Measurements from ENCODE around the gene PRELID3B. TPM values are rescaled to one million over a fixed set of nuclear protein-coding genes. Genes with fewer than 3 reads are reported as not detected.

The PRELID3B gene
- total RNA-seq, 1 experiment from 2014 or later, result 76.2 TPM

- in situ Hi-C loops (cut with HindIII; ENCODE audit: low sequenced_read_pairs), result no loop called here
- no peak for DNase-seq (ENCODE audit: low spot score)
Observed at GRCh38 chr20:59030911-59031563, 11.5 kb downstream of the PRELID3B start.

DNA sequence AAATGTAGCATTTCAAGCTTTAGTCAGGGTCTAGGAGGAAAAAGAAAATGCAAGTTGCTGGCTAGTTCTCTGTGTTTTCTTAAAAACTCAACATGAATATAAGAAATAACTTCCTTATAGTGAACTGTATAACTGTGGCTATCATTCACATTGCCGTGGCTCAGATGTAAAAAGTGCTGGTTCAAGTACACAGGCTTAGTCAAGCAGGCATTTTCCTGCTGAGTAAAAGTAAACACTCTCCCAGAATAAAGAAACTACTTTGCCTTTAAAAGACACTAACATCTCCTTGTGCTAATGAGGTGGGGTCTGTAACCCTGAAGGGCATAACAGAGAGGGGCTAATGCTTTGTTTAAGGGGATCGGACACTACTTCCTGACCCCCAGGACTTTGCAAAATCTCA, 13.8 kb downstream of the PRELID3B start:
- in situ Hi-C loops (cut with HindIII; ENCODE audit: low sequenced_read_pairs), result no loop called here
- no peak for DNase-seq (ENCODE audit: low spot score)

DNA sequence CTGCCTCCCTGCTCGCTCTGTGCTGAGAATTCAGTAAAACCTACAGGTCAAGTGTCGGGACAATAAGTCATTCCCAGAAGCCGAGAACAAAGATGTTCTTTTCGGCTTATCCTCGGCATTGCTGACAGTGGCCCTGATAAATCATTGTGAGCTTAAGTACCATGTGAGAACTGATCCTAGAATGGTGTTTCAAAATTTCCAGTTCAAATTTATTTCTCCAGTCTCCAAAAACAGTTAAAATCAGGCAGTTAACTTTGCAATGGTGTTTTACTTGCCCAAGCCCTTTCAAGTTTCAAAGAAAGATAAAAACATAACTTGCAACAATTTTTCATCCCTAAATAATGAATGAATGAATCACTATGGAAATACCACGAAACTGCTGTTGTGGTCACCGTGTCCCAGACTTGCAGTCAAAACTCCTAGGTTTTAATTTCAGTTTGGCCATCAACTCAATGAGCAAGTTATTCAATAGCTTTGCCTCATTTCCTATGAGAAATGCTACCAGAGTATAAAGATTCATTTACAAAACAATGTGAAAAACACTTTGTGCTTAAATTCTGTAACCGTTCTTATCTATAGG, 14.8 kb downstream of the PRELID3B start:
- in situ Hi-C loops (cut with HindIII; ENCODE audit: low sequenced_read_pairs), result no loop called here
- DNase-seq (ENCODE audit: low spot score), result no peak

GRCh38 chr20:59026904-59027740, 15.5 kb downstream of the PRELID3B start:
- in situ Hi-C loops (cut with HindIII; ENCODE audit: low sequenced_read_pairs), result no loop called here

DNA sequence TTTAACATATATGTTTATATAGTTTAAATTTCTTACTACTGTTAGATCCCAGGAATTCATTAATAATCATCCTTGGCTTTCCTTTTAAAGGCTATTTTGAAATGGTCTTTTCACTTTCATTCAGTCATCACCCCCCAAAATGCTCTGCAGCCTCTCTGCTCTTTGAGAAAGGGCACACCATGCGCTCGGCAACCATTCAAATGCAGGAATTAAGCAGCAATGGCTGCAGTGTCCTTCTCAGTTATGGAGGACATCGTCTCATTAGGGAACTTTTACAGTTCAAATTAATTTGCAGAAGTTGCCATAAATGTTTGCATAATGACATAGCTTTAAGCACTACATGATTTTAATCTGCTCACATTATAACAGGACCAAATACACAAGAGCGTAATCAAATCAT, 17.1 kb downstream of the PRELID3B start:
- in situ Hi-C loops (cut with HindIII; ENCODE audit: low sequenced_read_pairs), result no loop called here
- DNase-seq (ENCODE audit: low spot score), result no peak

More at GRCh38 chr20:59026904-59027740, 15.5 kb downstream of the PRELID3B start:
- no peak for DNase-seq (ENCODE audit: low spot score)

DNA sequence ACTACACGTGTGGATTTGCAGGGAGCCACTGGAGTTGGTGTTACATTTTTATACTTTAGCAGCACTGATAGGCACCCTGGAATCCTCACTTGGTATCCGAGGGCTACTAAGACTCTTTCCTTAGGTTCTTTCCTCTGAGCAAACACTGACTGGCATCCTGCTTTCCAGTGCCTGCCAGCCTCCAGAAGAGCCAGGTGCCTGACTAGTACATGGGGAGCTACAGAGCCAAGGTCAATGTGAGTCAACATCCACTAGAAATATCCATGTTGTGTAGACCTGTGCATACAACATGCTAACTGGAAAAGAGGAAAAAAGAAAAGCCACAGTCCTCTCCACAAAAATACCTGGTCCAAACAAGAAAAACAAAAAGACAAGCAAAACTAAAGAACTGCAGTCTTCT, 17.5 kb downstream of the PRELID3B start:
- in situ Hi-C loops (cut with HindIII; ENCODE audit: low sequenced_read_pairs), result no loop called here
- DNase-seq (ENCODE audit: low spot score), result no peak

- in situ Hi-C loops (cut with HindIII; ENCODE audit: low sequenced_read_pairs), result no loop called here
- no peak for DNase-seq (ENCODE audit: low spot score)
Observed at GRCh38 chr20:59024111-59024530, 18.5 kb downstream of the PRELID3B start.

DNA sequence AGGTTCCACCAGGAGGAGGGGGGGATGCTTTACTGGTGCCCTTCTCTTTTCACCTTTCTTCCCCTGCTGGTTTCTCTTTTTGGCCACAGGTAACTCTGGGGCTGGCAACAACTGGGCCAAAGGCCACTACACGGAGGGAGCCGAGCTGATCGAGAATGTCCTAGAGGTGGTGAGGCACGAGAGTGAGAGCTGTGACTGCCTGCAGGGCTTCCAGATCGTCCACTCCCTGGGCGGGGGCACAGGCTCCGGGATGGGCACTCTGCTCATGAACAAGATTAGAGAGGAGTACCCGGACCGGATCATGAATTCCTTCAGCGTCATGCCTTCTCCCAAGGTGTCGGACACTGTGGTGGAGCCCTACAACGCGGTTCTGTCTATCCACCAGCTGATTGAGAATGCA, 19.0 kb downstream of the PRELID3B start:
- in situ Hi-C loops (cut with HindIII; ENCODE audit: low sequenced_read_pairs), result no loop called here
- no peak for DNase-seq (ENCODE audit: low spot score)

DNA sequence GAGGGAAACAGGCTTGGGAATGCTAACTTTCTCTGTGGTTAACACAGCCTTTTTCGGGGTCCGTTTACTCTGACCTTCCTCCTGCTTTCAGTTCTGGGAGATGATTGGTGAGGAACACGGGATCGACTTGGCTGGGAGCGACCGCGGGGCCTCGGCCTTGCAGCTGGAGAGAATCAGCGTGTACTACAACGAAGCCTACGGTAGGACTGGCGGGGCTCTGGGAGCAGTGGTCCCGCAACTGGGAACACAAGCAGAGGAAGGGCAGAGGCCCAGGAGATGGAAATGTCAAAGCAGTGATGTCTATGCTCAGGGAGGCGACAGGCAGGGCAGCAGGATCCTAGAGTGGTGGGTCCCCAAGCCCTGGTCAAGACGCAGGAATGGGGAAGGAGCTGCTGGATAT, 19.8 kb downstream of the PRELID3B start:
- in situ Hi-C loops (cut with HindIII; ENCODE audit: low sequenced_read_pairs), result no loop called here
- no peak for DNase-seq (ENCODE audit: low spot score)

DNA sequence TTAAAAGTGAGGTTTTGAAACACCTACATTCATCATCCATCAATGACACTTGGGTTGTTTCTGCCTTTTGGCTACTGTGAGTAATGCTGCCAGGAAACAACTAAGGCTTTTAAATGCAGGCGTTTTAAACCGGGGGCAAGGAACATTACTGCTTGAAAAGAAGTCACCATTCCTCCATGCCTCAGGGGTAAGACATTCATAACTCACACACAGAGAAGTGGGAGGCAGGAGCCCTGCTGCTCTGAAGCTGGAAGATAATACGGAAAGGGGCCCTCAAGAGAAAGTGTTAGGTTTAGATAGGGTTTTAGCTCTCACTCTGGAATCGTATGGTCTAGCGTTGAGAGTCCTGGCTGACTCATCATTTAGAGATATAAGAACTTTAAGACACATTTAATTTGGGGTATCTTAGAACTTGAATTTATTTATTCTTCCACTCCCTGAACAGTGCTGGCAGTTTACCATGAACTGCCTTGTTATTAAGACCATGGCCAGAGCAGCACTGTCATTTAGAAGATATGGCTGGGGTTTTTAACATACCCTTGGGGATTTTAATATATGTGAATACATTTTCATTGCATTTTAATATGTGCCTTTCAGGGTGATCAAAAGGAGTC, 21.5 kb downstream of the PRELID3B start:
- in situ Hi-C loops (cut with HindIII; ENCODE audit: low sequenced_read_pairs), result no loop called here
- no peak for DNase-seq (ENCODE audit: low spot score)

DNA sequence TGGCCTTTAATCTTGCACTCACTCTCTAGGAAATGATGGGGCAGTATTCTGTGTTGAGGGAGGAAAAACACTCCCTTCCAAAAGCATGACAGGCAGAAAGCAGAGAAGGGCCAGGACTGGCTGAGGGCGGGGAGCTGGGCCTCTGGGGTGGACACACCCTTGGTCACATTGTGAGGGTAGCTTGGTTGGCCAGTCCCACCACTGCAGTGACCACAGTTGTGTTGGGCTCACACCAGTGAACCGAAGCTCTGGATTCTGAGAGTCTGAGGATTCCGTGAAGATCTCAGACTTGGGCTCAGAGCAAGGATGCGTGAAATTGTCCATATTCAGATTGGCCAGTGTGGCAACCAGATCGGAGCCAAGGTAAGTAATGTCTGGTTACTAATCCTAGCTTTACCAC, 23.4 kb downstream of the PRELID3B start, which contains the start of gene TUBB1:
Gene TUBB1, plus strand, starts transcription at position 213 of the 400 bp plus-strand sequence. Its CDS starts 94 bp downstream, at position 307.
- no peak for DNase-seq (ENCODE audit: low spot score)
- in situ Hi-C loops (cut with HindIII; ENCODE audit: low sequenced_read_pairs), result no loop called here

- in situ Hi-C loops (cut with HindIII; ENCODE audit: low sequenced_read_pairs), result no loop called here
- no peak for DNase-seq (ENCODE audit: low spot score)
Observed at GRCh38 chr20:59018817-59019216, 23.8 kb downstream of the PRELID3B start.

GRCh38 chr20:59017493-59018231, 24.9 kb downstream of the PRELID3B start:
- in situ Hi-C loops (cut with HindIII; ENCODE audit: low sequenced_read_pairs), result no loop called here
- no peak for DNase-seq (ENCODE audit: low spot score)

DNA sequence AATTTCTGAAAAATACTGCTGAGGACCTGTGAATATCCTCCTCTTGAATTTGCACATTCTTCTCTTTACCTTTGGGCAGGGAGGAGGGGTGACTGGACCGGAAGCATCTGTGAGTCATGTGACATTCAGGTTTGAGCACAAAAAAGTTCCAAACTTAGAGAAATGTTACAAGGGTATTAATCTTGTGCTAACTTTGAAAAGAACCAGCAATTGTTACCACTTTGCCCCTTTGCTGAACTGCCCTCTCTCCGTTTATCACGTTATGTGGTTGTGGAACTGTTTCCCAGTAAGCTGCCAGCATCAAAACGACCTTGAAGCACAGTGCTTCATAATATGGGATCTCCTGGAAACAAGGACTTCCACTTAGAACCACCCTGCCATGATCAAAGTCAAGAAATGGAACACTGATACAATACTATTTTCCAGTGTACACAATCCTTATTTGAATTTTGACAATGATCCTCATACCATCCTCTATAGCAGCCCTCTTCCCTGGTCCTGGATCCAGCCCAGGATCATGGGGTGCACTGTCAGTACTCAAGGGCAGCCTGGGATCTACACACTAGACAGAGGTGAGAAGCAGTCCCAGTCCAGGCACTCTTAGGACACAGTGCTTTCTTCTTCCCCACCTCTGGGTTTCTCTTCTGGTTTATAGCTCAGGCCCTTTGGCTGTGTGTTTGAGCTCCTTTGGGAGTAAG, 25.6 kb downstream of the PRELID3B start:
- in situ Hi-C loops (cut with HindIII; ENCODE audit: low sequenced_read_pairs), result no loop called here

DNA sequence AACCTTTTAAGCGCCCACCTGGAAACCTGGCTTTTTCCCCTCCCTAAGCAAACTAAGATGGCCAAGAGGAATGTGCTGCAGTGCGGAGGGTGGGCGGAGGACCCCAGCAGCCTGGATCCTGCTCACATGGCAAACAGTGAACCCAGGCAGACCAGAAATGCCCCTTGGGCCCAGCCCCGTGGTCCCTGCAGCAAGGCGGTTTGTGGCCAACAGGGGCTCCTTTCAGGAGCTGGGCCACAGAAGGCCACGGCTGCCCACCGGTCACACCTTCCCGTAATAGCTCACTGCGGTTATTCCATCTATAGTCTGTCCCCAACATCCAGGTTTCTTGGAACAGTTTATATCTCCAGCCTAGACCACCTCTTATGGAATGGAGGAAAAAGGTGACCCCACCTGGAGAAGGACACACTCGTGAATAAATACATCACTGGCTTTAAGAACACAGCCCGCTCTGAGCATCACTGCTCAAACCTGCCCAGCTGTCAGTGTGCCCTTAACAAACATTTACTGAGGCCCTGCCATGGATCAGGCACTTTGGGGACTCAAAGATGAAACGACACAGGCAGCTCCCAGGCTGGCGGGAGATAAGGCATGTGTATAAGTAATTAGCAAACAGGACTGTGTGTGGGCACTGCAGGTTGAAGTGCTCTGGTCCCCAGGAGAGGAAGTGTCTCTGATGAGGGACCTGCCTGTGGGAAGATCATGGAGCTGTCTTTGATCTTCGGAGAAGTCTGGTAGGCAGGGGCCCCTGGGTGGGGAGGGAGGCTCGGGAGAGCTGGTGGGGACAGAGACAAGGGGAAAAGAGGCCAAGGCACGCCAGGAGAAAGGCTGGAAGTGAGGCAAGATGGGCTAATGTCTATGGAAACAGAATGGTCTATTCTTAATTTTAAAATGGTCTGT, 26.5 kb downstream of the PRELID3B start:
- no peak for DNase-seq (ENCODE audit: low spot score)
- in situ Hi-C loops (cut with HindIII; ENCODE audit: low sequenced_read_pairs), result no loop called here

More for the DNA sequence above, 25.6 kb downstream of the PRELID3B start:
- no peak for DNase-seq (ENCODE audit: low spot score)

DNA sequence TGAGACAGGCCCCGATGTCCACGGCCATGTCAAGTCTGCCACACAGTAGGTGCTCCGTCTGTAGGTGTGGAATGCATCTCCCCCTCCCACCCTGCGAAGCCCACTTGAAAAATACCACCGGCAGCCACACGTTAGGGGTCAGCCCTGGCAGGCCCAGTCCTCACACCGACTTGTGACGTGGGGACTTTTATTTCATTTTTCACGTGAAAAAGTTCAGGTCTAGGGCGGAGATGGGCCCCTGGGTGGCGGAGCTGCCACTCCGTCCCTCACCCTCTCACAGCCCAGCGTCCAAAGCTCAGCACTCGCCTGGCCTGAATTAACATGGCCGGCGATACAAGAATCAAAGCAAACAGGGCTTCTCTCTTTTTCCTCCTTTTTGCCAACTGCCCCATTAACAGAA, 27.2 kb downstream of the PRELID3B start:
- DNase-seq (ENCODE audit: low spot score), result no peak
- in situ Hi-C loops (cut with HindIII; ENCODE audit: low sequenced_read_pairs), result no loop called here

- DNase-seq (ENCODE audit: low spot score), result no peak
- in situ Hi-C loops (cut with HindIII; ENCODE audit: low sequenced_read_pairs), result no loop called here
Observed at GRCh38 chr20:59014680-59015389, 27.8 kb downstream of the PRELID3B start.
